Type B pancreatic cell (in vitro differentiated cells): ENCODE results near the gene SPEF1. TPM values are rescaled to one million over a fixed set of nuclear protein-coding genes. Genes with fewer than 3 reads are reported as not detected.

Experiments used
- DNase-seq: peaks from one replicate; pipeline ENCODE4 v3.0.0; 2021; ENCODE audit warnings: mixed read lengths; ENCODE audit not compliant: unreplicated experiment; ENCODE audit errors: extremely low spot score
- H3K27ac Mint-ChIP-seq: 2 replicates; pipeline ENCODE4 v1.8.0; 2021; ENCODE audit warnings: mild to moderate bottlenecking, mixed read lengths
- H3K27me3 Mint-ChIP-seq: 2 replicates; pipeline ENCODE4 v1.8.0; 2021; ENCODE audit warnings: mixed read lengths
- H3K36me3 Mint-ChIP-seq: 2 replicates; pipeline ENCODE4 v1.8.0; 2021; ENCODE audit warnings: mixed read lengths
- H3K4me1 Mint-ChIP-seq: one replicate; pipeline ENCODE4 v1.8.0; 2021; ENCODE audit warnings: mixed read lengths; ENCODE audit not compliant: unreplicated experiment
- H3K4me3 Mint-ChIP-seq: 2 replicates; pipeline ENCODE4 v1.8.0; 2021; ENCODE audit warnings: mild to moderate bottlenecking, mixed read lengths
- H3K9me3 Mint-ChIP-seq: 2 replicates; pipeline ENCODE4 v1.8.0; 2021; ENCODE audit warnings: mixed read lengths
- CTCF ChIP-seq: fragments of 200-600 bp; sonication (generic); conservative IDR thresholded peaks from 2 replicates; pipeline ENCODE4 v1.5.0; 2021; ENCODE audit warnings: antibody characterized with exemption, mild to moderate bottlenecking
- total RNA-seq: library from RNA; stranded (reverse); gene quantifications from 2 replicates; pipeline ENCODE4 v1.2.1, GENCODE V29; 2021; ENCODE audit warnings: low replicate concordance

SPEF1 gene
- total RNA-seq, 1 donor from 2014 or later = 3.0 TPM

DNA sequence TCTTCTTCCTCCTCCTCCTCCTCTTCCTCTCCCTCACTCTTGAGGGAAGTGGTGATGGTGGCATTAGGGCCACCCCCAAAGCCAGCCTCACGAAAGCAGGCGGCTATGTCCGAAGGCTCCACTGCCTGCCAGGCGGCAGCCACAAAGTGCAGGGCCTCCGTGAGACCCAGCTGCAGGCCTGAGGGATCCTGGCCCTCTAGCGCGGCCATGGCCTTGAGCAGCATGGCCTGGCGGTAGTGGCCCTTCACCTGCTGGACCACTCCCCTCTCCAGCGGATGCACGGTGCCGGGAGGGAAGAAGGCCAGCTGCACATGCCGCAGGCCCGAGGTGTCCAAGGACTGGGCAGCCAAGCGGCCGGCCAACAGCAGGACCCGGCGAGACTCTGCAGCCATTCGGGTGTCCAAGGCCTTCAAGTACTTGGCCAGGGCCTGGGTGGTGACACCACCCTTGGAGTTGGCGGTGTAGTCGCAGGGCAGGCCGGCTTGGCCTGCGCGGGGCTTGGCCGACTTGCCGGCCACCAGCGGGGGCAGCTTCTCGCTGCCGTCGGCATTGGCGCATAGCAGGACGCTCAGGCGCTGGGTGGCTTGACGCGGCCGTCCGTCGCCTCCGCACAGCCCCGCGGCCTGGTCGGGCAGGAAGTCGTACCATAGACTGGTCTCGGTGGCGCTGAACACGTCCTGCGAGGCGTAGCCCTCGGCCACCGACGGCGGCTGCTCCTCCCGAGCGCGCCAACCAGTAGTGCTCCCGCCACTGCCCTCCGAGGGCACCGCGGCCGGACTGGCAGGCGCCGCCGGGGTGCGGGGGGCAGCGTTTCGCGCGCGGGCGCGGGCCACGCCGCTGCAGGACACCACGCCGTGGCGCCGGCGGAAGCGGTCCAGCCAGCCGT is 4.2 kb upstream of the SPEF1 start:
- Mint-ChIP-seq H3K27me3 (peaks cover 10% of the 10 kb centered on the region), H3K27ac (peak overlapping the region; percentile 76), H3K4me3 (no peak overlapping the region), H3K36me3 (no peaks in the 10 kb centered on the region), H3K4me1 (peaks cover 38% of the 10 kb centered on the region), H3K9me3 (no peaks in the 10 kb centered on the region)
- DNase-seq = no peak
- no peak for TF ChIP-seq CTCF

- no peak for DNase-seq
- Mint-ChIP-seq H3K27me3 (peaks cover 13% of the 10 kb centered on the region), H3K4me3 (peak overlapping the region; percentile 69), H3K27ac (no peak overlapping the region), H3K4me1 (peaks cover 39% of the 10 kb centered on the region), H3K9me3 (no peaks in the 10 kb centered on the region), H3K36me3 (no peaks in the 10 kb centered on the region)
- TF ChIP-seq CTCF = no peak
Measured at GRCh38 chr20:3784863-3785239, 3.6 kb upstream of the SPEF1 start.

DNA sequence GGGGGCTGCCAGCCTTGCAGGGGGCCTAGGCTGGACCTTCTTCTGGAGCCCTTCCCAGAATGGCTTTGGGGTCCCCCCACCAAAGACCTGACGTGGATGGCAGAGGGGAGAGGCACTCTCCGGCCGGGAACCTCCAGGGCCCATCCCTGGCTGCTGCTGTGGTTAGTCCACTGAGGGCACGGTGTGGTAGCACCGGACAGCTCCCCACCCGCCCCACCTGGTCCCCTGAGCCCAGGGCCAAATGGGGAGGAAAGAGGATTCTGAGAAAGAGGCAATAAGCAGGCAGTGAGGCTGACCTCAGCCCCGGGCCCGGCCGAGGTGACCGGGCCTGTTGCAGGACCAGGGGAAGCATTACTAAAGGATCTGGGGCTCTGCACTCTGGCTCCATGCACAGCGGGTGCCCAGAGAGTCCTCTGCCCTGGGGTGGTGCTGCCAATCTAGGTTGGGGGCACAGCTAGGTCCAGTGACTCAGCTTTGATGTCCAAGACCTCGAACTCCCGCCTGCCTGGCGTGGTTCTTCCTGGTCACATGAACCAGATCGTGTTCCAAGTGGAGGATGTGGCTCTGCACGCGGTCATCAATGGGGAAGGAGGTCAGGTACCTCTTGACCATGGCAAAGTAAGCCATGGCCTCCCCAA is 3.1 kb upstream of the SPEF1 start:
- no peak overlapping the region for H3K27ac Mint-ChIP-seq
- peaks cover 18% of the 10 kb centered on the region for H3K27me3 Mint-ChIP-seq
- H3K4me3 Mint-ChIP-seq = peak overlapping the region; percentile 69
- no peaks in the 10 kb centered on the region for H3K36me3 Mint-ChIP-seq
- peaks cover 39% of the 10 kb centered on the region for H3K4me1 Mint-ChIP-seq
- TF ChIP-seq CTCF = no peak
- no peak for DNase-seq
- H3K9me3 Mint-ChIP-seq = no peaks in the 10 kb centered on the region

DNA sequence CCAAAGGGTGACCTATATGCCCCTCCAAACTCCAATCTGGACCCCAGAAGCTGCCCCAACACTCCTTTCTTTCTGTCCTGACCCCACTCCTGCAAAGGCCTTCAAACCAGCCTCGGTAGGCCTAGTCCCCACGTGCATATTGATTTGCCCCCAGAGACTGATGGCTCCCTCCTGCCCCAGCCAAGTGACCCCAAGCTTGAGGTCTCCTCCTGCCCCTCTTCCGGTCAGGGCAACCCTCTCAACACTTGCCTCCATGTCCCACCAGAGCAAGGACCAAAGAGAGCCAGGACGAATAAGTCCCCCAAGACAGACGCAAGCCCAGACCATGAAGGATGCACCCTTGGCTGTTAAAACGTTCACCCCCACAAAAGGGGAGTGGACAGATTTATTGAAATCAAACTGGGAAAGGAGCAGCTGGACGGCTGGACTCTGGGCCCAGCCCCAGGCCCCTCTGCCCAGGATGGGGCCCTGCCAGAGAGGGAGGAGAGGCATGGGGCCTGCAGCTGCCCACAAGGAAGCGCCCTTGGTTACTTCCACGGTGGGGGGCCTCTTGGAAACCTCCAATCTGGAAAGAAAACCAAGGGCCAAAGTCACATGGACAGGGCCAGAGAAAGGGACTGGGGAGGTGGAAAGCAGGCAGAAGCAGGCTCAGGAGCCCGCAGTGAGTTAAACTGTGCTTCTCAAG is 2.4 kb upstream of the SPEF1 start:
- Mint-ChIP-seq H3K4me3 (peak overlapping the region; percentile 69), H3K4me1 (peaks cover 34% of the 10 kb centered on the region), H3K27me3 (peaks cover 19% of the 10 kb centered on the region), H3K9me3 (no peaks in the 10 kb centered on the region), H3K36me3 (no peaks in the 10 kb centered on the region), H3K27ac (peak overlapping the region; percentile 79)
- no peak for DNase-seq
- no peak for TF ChIP-seq CTCF

- Mint-ChIP-seq H3K4me3 (peak overlapping the region; percentile 76), H3K27ac (peak overlapping the region; percentile 81), H3K27me3 (peaks cover 20% of the 10 kb centered on the region), H3K36me3 (no peaks in the 10 kb centered on the region), H3K9me3 (no peaks in the 10 kb centered on the region), H3K4me1 (peaks cover 34% of the 10 kb centered on the region)
- no peak for DNase-seq
- TF ChIP-seq CTCF = no peak
Measured at GRCh38 chr20:3783068-3783489, 1.8 kb upstream of the SPEF1 start.
